Measurements from ENCODE around the gene GRAMD2B.
A peak's percentile ranks its signal among the peaks of the same experiment; 100 is the strongest.

Gene GRAMD2B

DNA sequence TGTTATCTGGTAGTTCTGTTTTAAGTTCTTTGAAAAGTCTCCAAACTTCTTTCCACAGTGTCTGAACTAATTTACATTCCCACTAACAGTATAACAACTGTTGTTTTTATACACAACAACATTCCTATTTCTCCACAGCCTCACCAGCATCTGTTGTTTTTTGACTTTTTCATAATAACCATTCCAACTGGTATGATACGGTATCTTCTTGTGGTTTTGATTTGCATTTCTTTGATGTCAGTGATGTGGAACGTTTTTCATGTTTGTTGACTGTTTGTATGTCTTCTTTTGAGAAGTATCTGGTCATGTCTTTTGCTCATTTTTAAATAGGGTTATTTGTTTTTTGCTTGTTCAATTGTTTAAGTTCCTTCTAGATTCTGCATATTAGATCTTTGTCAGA, 12.6 kb upstream of the GRAMD2B start:
- TF ChIP-seq, protein P1, sequence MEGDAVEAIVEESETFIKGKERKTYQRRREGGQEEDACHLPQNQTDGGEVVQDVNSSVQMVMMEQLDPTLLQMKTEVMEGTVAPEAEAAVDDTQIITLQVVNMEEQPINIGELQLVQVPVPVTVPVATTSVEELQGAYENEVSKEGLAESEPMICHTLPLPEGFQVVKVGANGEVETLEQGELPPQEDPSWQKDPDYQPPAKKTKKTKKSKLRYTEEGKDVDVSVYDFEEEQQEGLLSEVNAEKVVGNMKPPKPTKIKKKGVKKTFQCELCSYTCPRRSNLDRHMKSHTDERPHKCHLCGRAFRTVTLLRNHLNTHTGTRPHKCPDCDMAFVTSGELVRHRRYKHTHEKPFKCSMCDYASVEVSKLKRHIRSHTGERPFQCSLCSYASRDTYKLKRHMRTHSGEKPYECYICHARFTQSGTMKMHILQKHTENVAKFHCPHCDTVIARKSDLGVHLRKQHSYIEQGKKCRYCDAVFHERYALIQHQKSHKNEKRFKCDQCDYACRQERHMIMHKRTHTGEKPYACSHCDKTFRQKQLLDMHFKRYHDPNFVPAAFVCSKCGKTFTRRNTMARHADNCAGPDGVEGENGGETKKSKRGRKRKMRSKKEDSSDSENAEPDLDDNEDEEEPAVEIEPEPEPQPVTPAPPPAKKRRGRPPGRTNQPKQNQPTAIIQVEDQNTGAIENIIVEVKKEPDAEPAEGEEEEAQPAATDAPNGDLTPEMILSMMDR (IDR thresholded peaks at IDR 0.05; ENCODE audit: insufficient read depth, low read depth, low read length, missing control alignments): no peak
- no peak for DNase-seq (ENCODE audit: low read depth)
- H3K4me3 ChIP-seq (ENCODE audit: low read length): no peak overlapping the region

DNA sequence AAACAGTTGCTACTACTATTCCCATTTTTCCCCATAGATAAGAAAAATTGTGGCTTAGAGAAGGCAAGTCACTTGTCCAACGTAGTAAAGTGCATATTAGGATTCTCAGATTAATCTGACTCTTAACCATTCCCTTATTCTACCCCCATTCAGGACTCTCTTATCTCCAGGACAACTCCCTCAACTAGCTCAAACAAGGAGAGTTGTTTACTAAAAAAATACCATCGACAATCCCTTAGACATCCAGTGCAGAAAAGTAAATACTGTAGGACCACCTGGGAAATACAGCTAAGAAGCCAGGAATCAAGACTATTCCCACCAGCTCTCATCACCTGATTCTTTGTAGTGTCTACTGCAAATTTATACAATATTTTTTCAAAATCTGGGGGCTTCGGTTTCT, 9.4 kb upstream of the GRAMD2B start:
- no peak overlapping the region for H3K4me3 ChIP-seq (ENCODE audit: low read length)
- no peak for DNase-seq (ENCODE audit: low read depth)
- TF ChIP-seq, protein P1 (IDR thresholded peaks at IDR 0.05; ENCODE audit: insufficient read depth, low read depth, low read length, missing control alignments): no peak

DNA sequence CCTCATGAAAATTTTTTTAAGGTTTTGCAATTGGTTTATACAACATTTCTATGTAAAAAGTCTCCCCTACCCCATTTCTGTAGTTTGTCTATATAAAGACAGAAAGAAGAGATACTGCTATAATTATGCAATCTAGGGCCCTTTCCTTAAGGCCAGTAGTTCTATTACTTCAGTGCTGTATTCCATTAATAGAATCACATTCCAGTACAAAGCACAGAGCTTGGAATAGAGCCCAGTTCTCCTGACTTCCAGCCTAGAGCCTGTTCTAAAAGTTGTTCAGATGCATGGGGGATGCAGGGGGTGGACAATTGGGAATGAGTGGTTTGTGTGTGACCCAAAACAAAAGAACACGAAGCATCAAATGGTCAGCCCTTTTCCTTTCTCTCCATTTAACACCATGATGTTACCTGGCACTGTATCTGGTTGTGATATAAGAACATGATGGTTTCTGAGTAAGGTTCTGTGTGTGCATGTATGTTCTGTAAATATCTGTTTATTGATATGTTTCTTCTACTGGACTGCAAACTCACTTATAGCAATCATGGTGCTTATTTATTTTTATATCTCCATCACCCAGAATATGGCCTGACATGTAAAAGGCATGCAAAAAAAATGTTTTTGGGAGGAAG, 8.2 kb upstream of the GRAMD2B start:
- no peak for DNase-seq (ENCODE audit: low read depth)
- TF ChIP-seq, protein P1 (IDR thresholded peaks at IDR 0.05; ENCODE audit: insufficient read depth, low read depth, low read length, missing control alignments): no peak
- H3K4me3 ChIP-seq (ENCODE audit: low read length): no peak overlapping the region

DNA sequence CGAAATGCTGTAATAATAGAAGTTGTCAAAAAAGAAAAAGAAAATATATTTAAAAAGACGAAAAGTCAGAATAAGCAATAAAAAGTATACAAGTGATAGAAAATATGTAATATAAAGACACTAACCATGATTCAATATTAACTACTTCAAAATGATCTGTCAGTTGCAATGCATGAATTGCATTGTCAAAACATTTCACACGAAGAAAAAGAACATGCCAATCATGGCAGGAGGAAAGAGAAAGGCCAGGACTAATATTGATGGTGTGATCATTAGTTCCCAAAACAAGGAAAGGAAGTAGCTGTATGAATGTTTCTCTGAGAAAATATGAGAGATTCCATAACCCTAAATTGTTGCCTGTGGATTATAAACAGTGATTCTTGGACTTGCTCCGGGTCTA, 7.4 kb upstream of the GRAMD2B start:
- DNase-seq (ENCODE audit: low read depth): no peak
- no peak overlapping the region for H3K4me3 ChIP-seq (ENCODE audit: low read length)
- TF ChIP-seq, protein P1 (IDR thresholded peaks at IDR 0.05; ENCODE audit: insufficient read depth, low read depth, low read length, missing control alignments): no peak

DNA sequence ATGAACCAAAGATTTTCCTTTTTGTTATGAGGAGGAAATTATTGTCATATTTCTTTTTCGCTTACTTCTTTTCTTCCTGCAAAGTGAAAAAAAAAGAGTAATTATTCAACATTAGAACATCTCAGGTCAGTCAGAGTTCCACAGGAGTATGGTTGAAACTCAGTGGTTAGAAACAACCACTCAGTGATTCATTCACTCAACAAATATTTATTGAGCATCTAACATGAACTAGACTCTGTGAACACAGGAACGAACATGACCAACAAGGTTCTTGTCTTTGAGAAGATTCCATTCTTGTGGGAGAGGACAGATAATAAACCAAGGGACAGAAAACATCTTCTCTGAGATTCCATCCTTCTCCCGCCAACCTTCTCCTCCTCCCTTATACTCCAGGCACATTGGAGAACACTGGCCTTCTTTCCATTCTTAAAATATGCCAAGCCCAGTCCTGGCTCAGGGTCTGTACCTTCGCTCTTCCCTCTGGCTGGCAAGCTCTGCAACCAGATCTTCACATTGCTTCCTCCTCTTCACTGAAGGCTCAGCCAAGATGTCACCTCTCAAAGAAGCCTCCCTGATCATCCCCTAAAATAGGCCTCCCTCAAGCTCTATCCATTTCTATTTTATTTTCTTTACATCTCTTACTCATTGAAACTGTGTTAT, 6.8 kb upstream of the GRAMD2B start:
- TF ChIP-seq, protein P1 (IDR thresholded peaks at IDR 0.05; ENCODE audit: insufficient read depth, low read depth, low read length, missing control alignments): no peak
- H3K4me3 ChIP-seq (ENCODE audit: low read length): no peak overlapping the region
- DNase-seq (ENCODE audit: low read depth): peak; percentile 27

DNA sequence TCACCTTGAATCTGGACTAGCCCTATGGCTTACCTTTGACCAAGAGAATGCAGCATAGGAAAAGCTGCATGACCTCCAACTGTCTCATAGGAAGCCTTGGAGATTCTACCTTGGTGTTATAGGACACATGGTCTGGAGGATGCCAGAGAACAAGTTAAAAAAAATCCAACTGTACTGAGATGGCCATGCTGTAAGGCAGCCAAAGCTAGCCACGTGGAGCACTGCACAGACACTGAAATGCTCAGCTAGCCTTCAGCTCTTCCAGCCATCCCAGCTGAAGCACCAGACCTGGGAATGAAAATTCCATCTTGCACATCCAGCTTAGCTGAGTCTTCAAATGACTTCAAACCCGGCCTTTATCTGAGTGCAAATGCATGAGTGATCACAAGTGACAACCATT, 6.0 kb upstream of the GRAMD2B start:
- TF ChIP-seq, protein P1 (IDR thresholded peaks at IDR 0.05; ENCODE audit: insufficient read depth, low read depth, low read length, missing control alignments): no peak
- DNase-seq (ENCODE audit: low read depth): no peak
- H3K4me3 ChIP-seq (ENCODE audit: low read length): no peak overlapping the region

DNA sequence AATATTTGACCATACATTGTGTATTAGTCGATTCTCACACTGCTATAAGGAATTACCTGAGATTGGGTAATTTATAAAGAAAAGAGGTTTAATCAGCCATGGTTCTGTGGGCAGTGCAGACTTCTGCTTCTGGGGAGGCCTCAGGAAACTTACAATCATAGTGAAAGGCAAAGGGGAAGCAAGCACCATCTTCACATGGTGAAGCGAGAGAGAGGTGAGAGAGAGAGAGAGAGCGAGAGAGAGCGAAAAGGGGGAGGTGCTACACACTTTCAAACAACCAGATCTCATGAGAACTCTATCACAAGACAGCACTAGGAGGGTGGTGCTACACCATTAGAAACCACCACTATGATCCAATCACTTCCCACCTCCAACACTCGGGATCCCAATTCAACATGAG, 4.1 kb upstream of the GRAMD2B start:
- TF ChIP-seq, protein P1 (IDR thresholded peaks at IDR 0.05; ENCODE audit: insufficient read depth, low read depth, low read length, missing control alignments): no peak
- DNase-seq (ENCODE audit: low read depth): no peak
- no peak overlapping the region for H3K4me3 ChIP-seq (ENCODE audit: low read length)
